HTR-8/SVneo (cell line): Measurements from ENCODE around the gene AFP.

Experiments used
- DNase-seq: peaks from one replicate; pipeline ENCODE4 v3.0.0; 2011; ENCODE audit warnings: low spot score, mixed read lengths; ENCODE audit not compliant: insufficient read length
- FAIRE-seq: peaks from 2 replicates; lab custom pipeline; 2011; peaks lifted over from hg19 to GRCh38; lab: Jason Lieb, UNC

AFP gene

GRCh38 chr4:73454920-73455319 lies 18.9 kb downstream of the AFP start:
- DNase-seq, result no peak
- no peak for FAIRE-seq

GRCh38 chr4:73456177-73457022 lies 20.4 kb downstream of the AFP start:
- no peak for DNase-seq
- FAIRE-seq, result no peak

- DNase-seq (no peak), FAIRE-seq (no peak)
Measured at GRCh38 chr4:73458184-73459047, 22.4 kb downstream of the AFP start.

GRCh38 chr4:73459048-73459421 lies 23.0 kb downstream of the AFP start:
- no peak for DNase-seq
- FAIRE-seq, result no peak

- FAIRE-seq, result no peak
- DNase-seq, result no peak
Measured at GRCh38 chr4:73460913-73461522, 25.0 kb downstream of the AFP start.

- FAIRE-seq (no peak), DNase-seq (no peak)
Measured at GRCh38 chr4:73468170-73468569, 32.1 kb downstream of the AFP start.

- no peak for DNase-seq
- FAIRE-seq, result no peak
Measured at GRCh38 chr4:73470728-73471127, 34.7 kb downstream of the AFP start.

GRCh38 chr4:73477176-73477575 lies 41.2 kb downstream of the AFP start:
- no peak for FAIRE-seq
- DNase-seq, result no peak

- no peak for DNase-seq
- FAIRE-seq, result no peak
Measured at GRCh38 chr4:73479323-73479722, 43.3 kb downstream of the AFP start.

GRCh38 chr4:73481358-73481757 lies 45.3 kb downstream of the AFP start, which contains the start of gene AFM:
TSS of gene AFM (plus strand) at chr4:73481745. CDS start at chr4:73481776, 31 bp downstream.
- FAIRE-seq, result no peak
- no peak for DNase-seq

GRCh38 chr4:73485085-73485484 lies 49.1 kb downstream of the AFP start:
- no peak for FAIRE-seq

GRCh38 chr4:73485596-73485995 lies 49.6 kb downstream of the AFP start:
- FAIRE-seq (no peak), DNase-seq (no peak)

More at GRCh38 chr4:73485085-73485484, 49.1 kb downstream of the AFP start:
- no peak for DNase-seq

- no peak for DNase-seq
- FAIRE-seq, result no peak
Measured at GRCh38 chr4:73486497-73486896, 50.5 kb downstream of the AFP start.

- no peak for FAIRE-seq
- no peak for DNase-seq
Measured at GRCh38 chr4:73487233-73487632, 51.2 kb downstream of the AFP start.

GRCh38 chr4:73499996-73500765 lies 64.2 kb downstream of the AFP start:
- DNase-seq (no peak), FAIRE-seq (no peak)

GRCh38 chr4:73501664-73502265 lies 65.7 kb downstream of the AFP start:
- no peak for FAIRE-seq
- no peak for DNase-seq

GRCh38 chr4:73505567-73505966 lies 69.5 kb downstream of the AFP start:
- no peak for FAIRE-seq

More at GRCh38 chr4:73505567-73505966, 69.5 kb downstream of the AFP start:
- no peak for DNase-seq
